ENCODE data around the gene KCNMA1. TPM values are rescaled to one million over a fixed set of nuclear protein-coding genes. Genes with fewer than 3 reads are reported as not detected.
A peak's percentile ranks its signal among the peaks of the same experiment; 100 is the strongest.

KCNMA1 gene
- total and polyA plus RNA-seq, 9 of the 15 experiments (the other 6 are each of a cell fraction or from before 2014, with no cell fraction given): 0.01 to 0.95 (median 0.15) TPM; not detected in 4

DNA sequence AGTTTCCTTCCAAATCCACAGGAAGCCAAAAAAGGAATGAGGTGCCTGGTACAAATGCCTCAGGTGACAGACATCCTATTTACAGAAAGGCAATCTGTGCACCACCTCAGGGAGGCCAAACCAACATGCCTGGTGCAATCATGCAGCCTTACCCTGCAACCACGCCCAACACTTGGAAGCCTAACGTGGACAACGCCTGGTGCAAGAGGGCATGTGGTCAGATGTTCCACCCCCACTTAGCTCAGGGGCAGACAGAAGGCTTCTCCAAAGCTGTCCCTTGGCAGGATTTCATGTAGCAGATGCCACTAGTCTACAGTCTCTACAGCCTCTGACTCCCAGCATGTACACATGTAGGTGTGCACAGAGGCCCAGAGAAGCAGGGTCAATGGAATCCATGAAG lies 89.5 kb downstream of the KCNMA1 start (continued):
- no peak for TF ChIP-seq AFF4 (CRISPR knock-in tag; IDR thresholded peaks at IDR 0.05)
- TF ChIP-seq PURB (CRISPR knock-in tag; IDR thresholded peaks at IDR 0.05; ENCODE audit: low read depth): no peak
- no peak for TF ChIP-seq KAT2B (IDR thresholded peaks at IDR 0.05; ENCODE audit: low read depth, low read length)

GRCh38 chr10:77547307-77548050 lies 90.1 kb downstream of the KCNMA1 start:
- ChIA-PET CTCF (ENCODE audit: low intra/inter-chr PET ratio) (no interaction called here), POLR2A (interaction anchor here (0.7 kb wide), 1 partner anchor 117 kb away, joined by 3 read pairs; no protein-coding TSS in a partner anchor)
- no peaks in the 10 kb centered on the region for H4K20me1 ChIP-seq (replicated peaks; ENCODE audit: control insufficient read depth, insufficient read depth, low read length)
- H2AFZ ChIP-seq (ENCODE audit: low read depth, low read length): no peak overlapping the region
- no peak overlapping the region for H3K4me2 ChIP-seq (ENCODE audit: insufficient read depth, low read length)
- no peaks in the 10 kb centered on the region for H3K36me3 ChIP-seq (ENCODE audit: control insufficient read depth, insufficient read depth, low read length)
- intact Hi-C loops (cut with micrococcal nuclease): no loop called here
- no peaks in the 10 kb centered on the region for H3K9me1 ChIP-seq (ENCODE audit: control insufficient read depth, insufficient read depth, low read length)
- H3K27me3 ChIP-seq (ENCODE audit: control insufficient read depth in 2 of 2, insufficient read depth in 2 of 2, low read length in 2 of 2): peaks cover 0 to 5% of the 10 kb centered on the region in 2 experiments; a peak in 1 of 5 replicates
- no peaks in the 10 kb centered on the region for H3K4me1 ChIP-seq (replicated peaks in 1 of 2; ENCODE audit: control insufficient read depth in 2 of 2, insufficient read depth in 2 of 2, low read length in 2 of 2)
- ATAC-seq: no peak
- BruUV-seq (replicated peaks): no TSS peak
- no peak overlapping the region for H3K27ac ChIP-seq (ENCODE audit: extremely low read depth, low read depth, low read length)
- H3K9ac ChIP-seq (ENCODE audit: insufficient read depth in 1 of 2, low read depth in 2 of 2, low read length in 2 of 2): no peak overlapping the region
- H3K4me3 ChIP-seq: no peak overlapping the region
- no peaks in the 10 kb centered on the region for H3K79me2 ChIP-seq (ENCODE audit: control insufficient read depth, insufficient read depth, low read length)
- WGBS (ENCODE audit: insufficient coverage, low coverage, missing lambda C conversion rate): 0% methylated on average over 5 of the region's 5 CpGs
- in situ Hi-C loops (cut with MboI): no loop called here
- H3K9me3 ChIP-seq (replicated peaks; ENCODE audit: control insufficient read depth, insufficient read depth, low read depth, low read length): no peaks in the 10 kb centered on the region
- no peak for FAIRE-seq
- no peak for DNase-seq (ENCODE audit: extremely low read depth in 1 of 4, low spot score in 3 of 4)
- TF ChIP-seq, protein P1, sequence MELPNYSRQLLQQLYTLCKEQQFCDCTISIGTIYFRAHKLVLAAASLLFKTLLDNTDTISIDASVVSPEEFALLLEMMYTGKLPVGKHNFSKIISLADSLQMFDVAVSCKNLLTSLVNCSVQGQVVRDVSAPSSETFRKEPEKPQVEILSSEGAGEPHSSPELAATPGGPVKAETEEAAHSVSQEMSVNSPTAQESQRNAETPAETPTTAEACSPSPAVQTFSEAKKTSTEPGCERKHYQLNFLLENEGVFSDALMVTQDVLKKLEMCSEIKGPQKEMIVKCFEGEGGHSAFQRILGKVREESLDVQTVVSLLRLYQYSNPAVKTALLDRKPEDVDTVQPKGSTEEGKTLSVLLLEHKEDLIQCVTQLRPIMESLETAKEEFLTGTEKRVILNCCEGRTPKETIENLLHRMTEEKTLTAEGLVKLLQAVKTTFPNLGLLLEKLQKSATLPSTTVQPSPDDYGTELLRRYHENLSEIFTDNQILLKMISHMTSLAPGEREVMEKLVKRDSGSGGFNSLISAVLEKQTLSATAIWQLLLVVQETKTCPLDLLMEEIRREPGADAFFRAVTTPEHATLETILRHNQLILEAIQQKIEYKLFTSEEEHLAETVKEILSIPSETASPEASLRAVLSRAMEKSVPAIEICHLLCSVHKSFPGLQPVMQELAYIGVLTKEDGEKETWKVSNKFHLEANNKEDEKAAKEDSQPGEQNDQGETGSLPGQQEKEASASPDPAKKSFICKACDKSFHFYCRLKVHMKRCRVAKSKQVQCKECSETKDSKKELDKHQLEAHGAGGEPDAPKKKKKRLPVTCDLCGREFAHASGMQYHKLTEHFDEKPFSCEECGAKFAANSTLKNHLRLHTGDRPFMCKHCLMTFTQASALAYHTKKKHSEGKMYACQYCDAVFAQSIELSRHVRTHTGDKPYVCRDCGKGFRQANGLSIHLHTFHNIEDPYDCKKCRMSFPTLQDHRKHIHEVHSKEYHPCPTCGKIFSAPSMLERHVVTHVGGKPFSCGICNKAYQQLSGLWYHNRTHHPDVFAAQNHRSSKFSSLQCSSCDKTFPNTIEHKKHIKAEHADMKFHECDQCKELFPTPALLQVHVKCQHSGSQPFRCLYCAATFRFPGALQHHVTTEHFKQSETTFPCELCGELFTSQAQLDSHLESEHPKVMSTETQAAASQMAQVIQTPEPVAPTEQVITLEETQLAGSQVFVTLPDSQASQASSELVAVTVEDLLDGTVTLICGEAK (IDR thresholded peaks at IDR 0.05): peak; percentile 90
- TF ChIP-seq, protein P1 (CRISPR knock-in tag; IDR thresholded peaks at IDR 0.05): no peak
- TF ChIP-seq NFIC (IDR thresholded peaks at IDR 0.05): peak; percentile 15; the same call in 1 of the 2 replicates
- TF ChIP-seq SMARCE1 (IDR thresholded peaks at IDR 0.05): no peak
